Measurements from ENCODE around the gene MYO18A. TPM values are rescaled to one million over a fixed set of nuclear protein-coding genes. Genes with fewer than 3 reads are reported as not detected.

Gene MYO18A
- total and polyA plus RNA-seq, 2 experiments from 2014 or later: 186 to 564 TPM

DNA sequence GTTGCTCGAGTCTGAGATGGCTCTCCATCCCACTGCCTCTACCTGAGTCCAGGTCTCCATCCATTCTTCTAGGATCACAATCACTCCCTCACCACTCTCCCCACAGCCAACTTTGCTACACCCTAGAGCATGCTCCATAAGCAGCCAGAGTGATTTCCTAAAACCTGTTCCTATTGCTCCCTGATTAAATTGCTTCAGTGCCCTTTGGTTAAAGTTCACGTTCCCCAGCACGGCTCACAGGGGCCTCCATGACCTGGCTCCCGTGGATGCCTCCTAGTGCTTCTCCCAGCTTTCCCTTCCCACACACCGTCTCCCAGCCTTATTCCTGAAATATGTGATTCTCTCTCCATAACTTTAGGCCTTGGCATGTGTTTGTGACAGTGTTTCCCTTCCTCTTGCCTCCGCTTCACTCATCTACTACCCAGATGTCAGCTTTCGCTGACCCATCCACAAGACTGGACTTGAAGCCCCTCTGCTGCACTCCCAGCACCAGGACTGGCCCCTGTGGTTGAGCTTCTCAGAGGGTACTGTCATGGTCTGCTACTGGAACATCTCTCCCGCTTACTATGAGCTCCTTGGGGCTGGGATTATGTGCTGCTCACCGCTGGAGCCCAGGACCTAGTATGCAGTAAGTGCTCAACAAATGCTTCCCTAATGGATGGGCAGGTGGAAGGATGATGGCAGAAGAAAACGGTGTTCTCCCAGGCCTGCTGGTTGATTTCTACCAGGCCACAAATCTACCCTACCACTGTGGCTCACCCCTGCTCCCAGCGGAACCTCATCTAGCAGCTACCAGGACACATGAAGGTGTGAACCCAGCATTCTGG, 17.9 kb downstream of the MYO18A start:
- Histone ChIP-seq H3K36me3 (peaks cover 4% of the 10 kb centered on the region), H3K27ac (no peak overlapping the region), H3K4me1 (ENCODE audit: low read depth) (no peaks in the 10 kb centered on the region), H3K4me3 (no peak overlapping the region), H3K9me3 (ENCODE audit: low read depth) (no peaks in the 10 kb centered on the region), H3K27me3 (no peaks in the 10 kb centered on the region)
- no peak for DNase-seq (ENCODE audit: low read depth in 1 of 2, low spot score in 1 of 2)
- TF ChIP-seq, protein P1, sequence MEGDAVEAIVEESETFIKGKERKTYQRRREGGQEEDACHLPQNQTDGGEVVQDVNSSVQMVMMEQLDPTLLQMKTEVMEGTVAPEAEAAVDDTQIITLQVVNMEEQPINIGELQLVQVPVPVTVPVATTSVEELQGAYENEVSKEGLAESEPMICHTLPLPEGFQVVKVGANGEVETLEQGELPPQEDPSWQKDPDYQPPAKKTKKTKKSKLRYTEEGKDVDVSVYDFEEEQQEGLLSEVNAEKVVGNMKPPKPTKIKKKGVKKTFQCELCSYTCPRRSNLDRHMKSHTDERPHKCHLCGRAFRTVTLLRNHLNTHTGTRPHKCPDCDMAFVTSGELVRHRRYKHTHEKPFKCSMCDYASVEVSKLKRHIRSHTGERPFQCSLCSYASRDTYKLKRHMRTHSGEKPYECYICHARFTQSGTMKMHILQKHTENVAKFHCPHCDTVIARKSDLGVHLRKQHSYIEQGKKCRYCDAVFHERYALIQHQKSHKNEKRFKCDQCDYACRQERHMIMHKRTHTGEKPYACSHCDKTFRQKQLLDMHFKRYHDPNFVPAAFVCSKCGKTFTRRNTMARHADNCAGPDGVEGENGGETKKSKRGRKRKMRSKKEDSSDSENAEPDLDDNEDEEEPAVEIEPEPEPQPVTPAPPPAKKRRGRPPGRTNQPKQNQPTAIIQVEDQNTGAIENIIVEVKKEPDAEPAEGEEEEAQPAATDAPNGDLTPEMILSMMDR (IDR thresholded peaks at IDR 0.05; ENCODE audit: low read depth, low read length): no peak

DNA sequence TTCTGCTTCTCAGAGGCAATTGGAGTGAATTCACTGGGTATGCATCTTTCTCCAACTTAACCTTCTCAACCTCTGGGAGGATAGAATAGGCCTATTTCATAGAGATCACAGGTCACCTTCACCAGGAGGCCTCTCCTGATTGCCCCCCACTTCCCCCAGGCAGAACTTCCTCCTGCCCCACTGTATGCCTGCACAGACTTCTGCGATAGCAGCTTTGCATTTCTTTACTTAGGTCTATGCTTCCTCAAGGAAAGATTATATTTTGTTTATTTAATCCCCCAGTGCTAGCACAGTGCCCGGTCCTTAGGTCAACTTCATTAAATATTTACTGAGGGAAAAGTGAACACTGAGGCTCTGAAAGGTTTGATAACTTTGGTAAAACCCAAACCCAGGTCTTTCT, 19.9 kb downstream of the MYO18A start:
- Histone ChIP-seq H3K4me1 (ENCODE audit: low read depth) (peaks cover 12% of the 10 kb centered on the region), H3K9me3 (ENCODE audit: low read depth) (no peaks in the 10 kb centered on the region), H3K36me3 (no peaks in the 10 kb centered on the region), H3K27ac (no peak overlapping the region), H3K27me3 (no peaks in the 10 kb centered on the region), H3K4me3 (no peak overlapping the region)
- DNase-seq (ENCODE audit: low read depth in 1 of 2, low spot score in 1 of 2): no peak
- TF ChIP-seq, protein P1 (IDR thresholded peaks at IDR 0.05; ENCODE audit: low read depth, low read length): no peak

DNA sequence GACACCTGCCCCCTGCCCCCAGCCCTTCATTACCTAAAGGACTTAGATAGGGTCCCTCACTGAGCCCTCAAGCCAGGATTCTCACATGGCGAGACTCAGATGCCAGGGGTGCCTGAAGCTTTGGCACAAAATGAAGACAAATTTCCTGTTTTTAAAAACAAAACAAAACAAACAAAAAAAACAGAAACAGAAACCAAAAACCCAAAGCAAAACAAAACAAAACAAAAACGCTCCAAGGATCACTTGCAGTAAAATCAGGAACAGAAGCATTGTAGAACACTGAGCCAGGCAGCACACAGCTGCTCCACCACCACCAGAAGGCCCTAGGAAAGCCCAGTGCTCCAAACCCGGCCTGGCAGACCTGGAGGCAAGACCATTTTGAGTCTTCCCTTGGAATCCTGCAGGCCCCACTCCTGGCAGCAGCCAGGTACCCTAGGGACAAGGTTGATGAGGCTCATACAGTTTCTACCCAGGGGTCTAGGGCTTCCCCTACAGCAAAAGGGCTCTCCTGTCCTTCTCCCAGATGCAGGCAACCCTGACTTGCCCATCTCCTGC, 20.8 kb downstream of the MYO18A start:
- H3K27ac ChIP-seq: no peak overlapping the region
- no peak overlapping the region for H3K4me3 ChIP-seq
- no peaks in the 10 kb centered on the region for H3K9me3 ChIP-seq (ENCODE audit: low read depth)
- TF ChIP-seq, protein P1 (IDR thresholded peaks at IDR 0.05; ENCODE audit: low read depth, low read length): no peak
- DNase-seq (ENCODE audit: low read depth in 1 of 2, low spot score in 1 of 2): no peak
- no peaks in the 10 kb centered on the region for H3K27me3 ChIP-seq
- H3K4me1 ChIP-seq (ENCODE audit: low read depth): peaks cover 16% of the 10 kb centered on the region
- H3K36me3 ChIP-seq: no peaks in the 10 kb centered on the region

DNA sequence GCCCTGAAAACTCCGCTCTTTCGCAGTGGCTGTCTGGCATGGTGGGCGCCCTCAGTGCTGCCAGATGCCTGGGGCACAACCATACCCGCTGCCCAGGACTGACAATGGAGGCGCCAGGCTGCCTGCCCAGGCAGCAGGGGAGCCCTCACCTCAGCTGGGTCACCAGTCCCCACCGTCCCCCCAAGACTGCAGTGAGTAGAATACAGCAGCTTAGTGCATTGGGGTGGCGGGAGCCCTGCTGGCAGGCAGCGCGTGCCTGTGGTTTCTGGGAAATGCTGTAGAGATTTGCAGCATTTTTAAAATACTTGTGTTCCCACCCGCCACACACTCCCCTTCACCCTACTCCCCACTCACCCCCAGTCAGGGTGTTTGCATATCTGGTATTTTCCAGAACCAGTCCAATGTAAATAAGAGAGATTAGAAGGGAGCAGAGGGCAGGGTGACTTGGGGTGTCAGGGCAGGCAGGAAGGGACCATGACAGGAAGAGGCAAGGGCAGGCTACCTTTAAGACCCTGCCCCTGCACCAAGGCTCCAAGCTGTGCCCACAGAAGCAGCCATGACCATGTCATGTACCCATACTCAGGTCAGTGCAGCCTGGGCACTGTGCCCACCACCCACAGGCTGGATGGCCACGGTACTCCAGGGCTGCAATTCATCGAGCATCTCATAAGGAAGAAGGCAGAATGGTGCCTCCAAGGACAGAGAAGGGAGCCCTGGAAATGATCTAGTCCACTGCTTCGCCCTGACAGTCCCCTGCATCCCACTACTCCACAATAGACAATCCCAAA, 21.5 kb downstream of the MYO18A start:
- no peaks in the 10 kb centered on the region for H3K9me3 ChIP-seq (ENCODE audit: low read depth)
- H3K4me1 ChIP-seq (ENCODE audit: low read depth): peaks cover 16% of the 10 kb centered on the region
- no peak overlapping the region for H3K27ac ChIP-seq
- TF ChIP-seq, protein P1 (IDR thresholded peaks at IDR 0.05; ENCODE audit: low read depth, low read length): no peak
- peak in 1 of 2 donors; percentile 92 for DNase-seq (ENCODE audit: low read depth in 1 of 2, low spot score in 1 of 2)
- H3K36me3 ChIP-seq: no peaks in the 10 kb centered on the region
- H3K27me3 ChIP-seq: no peaks in the 10 kb centered on the region
- H3K4me3 ChIP-seq: no peak overlapping the region

DNA sequence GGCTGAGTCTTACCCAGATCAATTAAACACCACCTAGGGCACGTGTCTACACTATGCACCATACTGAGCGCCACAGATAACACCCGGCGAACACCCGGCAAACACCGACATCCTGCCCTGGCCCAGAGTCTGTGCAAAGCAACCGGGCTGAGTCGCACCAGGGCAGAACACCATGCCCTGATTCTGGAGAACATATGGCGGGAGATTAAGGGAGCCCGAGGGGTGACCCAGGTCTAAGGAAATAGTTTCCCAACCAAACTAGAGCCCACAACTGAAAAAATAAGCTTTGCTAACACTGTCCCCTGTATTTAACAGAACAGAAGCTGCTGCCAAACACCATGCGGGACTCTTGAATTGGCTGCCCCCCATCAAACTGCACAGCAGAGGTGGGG, 22.1 kb downstream of the MYO18A start:
- no peak overlapping the region for H3K27ac ChIP-seq
- no peaks in the 10 kb centered on the region for H3K27me3 ChIP-seq
- H3K9me3 ChIP-seq (ENCODE audit: low read depth): no peaks in the 10 kb centered on the region
- DNase-seq (ENCODE audit: low read depth in 1 of 2, low spot score in 1 of 2): peak in 1 of 2 donors; percentile 33
- no peak overlapping the region for H3K4me3 ChIP-seq
- TF ChIP-seq, protein P1 (IDR thresholded peaks at IDR 0.05; ENCODE audit: low read depth, low read length): no peak
- no peaks in the 10 kb centered on the region for H3K36me3 ChIP-seq
- H3K4me1 ChIP-seq (ENCODE audit: low read depth): peaks cover 16% of the 10 kb centered on the region
